NB4 (cell line): Measurements from ENCODE around the gene MEGF6.
A peak's percentile ranks its signal among the peaks of the same experiment; 100 is the strongest.

ENCODE experiments used
- MYC ChIP-seq: IDR thresholded peaks from 2 replicates; pipeline ENCODE4 v1.6.1; 2011; ENCODE audit warnings: low read depth, low read length
- TF ChIP-seq, protein P1 (sequence below): IDR thresholded peaks from 2 replicates; pipeline ENCODE4 v1.6.1; 2011; ENCODE audit warnings: low read depth, low read length
- TF ChIP-seq, protein P2 (sequence below): IDR thresholded peaks from one replicate; pipeline ENCODE4 v1.5.1; 2012; ENCODE audit warnings: low read depth, low read length

DNA sequence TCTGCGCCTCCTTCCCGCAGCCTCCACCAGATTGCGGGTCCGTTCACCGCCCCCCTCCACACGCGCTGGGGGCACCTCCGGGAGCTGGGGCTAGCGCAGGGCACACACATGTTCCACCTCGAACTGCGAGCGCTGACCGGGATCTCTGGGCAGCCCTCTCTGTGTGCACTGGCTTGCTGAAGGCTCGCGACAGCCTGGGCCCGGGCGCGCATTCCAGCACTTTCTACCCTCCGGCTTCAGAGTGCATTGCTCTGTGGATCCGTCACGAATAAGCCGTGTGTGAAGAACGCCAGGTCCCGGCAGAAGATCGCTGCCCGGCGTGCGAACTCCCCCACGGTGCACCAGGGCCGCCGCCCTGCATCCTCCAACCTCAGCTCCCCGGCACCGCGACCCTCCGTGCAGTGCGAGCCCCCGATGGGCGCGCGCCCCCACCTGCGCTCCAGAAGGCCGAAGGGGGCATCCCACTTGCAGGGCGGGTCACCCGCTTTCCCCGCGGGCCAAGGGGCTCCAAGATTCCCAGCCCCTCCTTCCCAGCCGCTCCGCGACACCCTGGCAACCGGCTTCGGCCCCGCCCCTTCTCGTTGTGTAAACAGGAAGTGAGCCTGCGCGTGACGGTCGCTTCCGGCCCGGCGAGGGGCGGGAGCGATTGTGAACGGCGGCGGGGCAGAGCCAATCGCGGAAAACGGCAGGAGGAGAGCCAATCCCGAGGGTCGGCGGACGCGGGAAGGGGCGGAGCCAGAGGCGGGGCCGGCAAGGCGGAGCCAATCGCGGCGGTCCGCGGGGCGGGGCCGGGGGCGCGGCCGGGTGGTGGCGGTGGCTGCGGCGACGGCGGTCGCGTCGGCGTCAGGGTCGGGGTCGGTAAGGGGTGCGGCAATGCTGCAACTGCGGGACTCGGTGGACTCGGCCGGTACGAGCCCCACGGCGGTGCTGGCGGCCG, 13.2 kb upstream of the MEGF6 start, which contains the start of gene TPRG1L:
- TF ChIP-seq, protein P1, sequence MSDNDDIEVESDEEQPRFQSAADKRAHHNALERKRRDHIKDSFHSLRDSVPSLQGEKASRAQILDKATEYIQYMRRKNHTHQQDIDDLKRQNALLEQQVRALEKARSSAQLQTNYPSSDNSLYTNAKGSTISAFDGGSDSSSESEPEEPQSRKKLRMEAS = peak; percentile 56; the same call in 1 of the 2 replicates
- TF ChIP-seq, protein P2, sequence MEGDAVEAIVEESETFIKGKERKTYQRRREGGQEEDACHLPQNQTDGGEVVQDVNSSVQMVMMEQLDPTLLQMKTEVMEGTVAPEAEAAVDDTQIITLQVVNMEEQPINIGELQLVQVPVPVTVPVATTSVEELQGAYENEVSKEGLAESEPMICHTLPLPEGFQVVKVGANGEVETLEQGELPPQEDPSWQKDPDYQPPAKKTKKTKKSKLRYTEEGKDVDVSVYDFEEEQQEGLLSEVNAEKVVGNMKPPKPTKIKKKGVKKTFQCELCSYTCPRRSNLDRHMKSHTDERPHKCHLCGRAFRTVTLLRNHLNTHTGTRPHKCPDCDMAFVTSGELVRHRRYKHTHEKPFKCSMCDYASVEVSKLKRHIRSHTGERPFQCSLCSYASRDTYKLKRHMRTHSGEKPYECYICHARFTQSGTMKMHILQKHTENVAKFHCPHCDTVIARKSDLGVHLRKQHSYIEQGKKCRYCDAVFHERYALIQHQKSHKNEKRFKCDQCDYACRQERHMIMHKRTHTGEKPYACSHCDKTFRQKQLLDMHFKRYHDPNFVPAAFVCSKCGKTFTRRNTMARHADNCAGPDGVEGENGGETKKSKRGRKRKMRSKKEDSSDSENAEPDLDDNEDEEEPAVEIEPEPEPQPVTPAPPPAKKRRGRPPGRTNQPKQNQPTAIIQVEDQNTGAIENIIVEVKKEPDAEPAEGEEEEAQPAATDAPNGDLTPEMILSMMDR = no peak
- TF ChIP-seq MYC = no peak
